ENCODE measurements around the gene HIP1R.

- TF ChIP-seq CTCF (IDR thresholded peaks at IDR 0.05; ENCODE audit: insufficient read depth, low read depth, low read length) (no peak), EZH2 (IDR thresholded peaks at IDR 0.05; ENCODE audit: insufficient read depth, low read length) (no peak)
Observed at GRCh38 chr12:122847921-122848421, 12.7 kb downstream of the HIP1R start.

All from astrocyte (in vitro differentiated cells and primary cell).